K562 (cell line): ENCODE data around the gene MAP1LC3B2. TPM values are rescaled to one million over a fixed set of nuclear protein-coding genes. Genes with fewer than 3 reads are reported as not detected.

Experiments
- ATF7 ChIP-seq: fragments of 450-650 bp; IDR thresholded peaks from 2 replicates; pipeline ENCODE4 v1.7.1; 2014; ENCODE audit warnings: mild to moderate bottlenecking, moderate library complexity
- BHLHE40 ChIP-seq: IDR thresholded peaks from 2 replicates; pipeline ENCODE4 v1.6.1; 2011; ENCODE audit warnings: low read length, improper control_type of control experiment
- CBX8 ChIP-seq: fragments of 200-600 bp; sonication (generic); IDR thresholded peaks from 2 replicates; pipeline ENCODE4 v1.6.1; 2012; ENCODE audit warnings: borderline replicate concordance, mixed run types, low read depth, mild to moderate bottlenecking, moderate library complexity, mixed read lengths, low read length, control low read depth, inconsistent platforms; ENCODE audit not compliant: poor library complexity, severe bottlenecking; ENCODE audit errors: extremely low read depth
- DPF2 ChIP-seq: fragments of 450-650 bp; IDR thresholded peaks from 2 replicates; pipeline ENCODE4 v1.6.1; 2016
- JUND ChIP-seq, 2 experiments: IDR thresholded peaks; 2 replicates in 1 of 2; 3 replicates in 1 of 2; pipeline ENCODE4 v1.6.1; 2011; ENCODE audit warnings: borderline replicate concordance in 2 of 2, low read depth in 2 of 2, low read length in 2 of 2, improper control_type of control experiment in 1 of 2, missing biosample characterization in 1 of 2, missing genetic modification characterization in 1 of 2, missing genetic modification reagents in 1 of 2
- NCOA6 ChIP-seq: fragments of 450-650 bp; IDR thresholded peaks from 2 replicates; pipeline ENCODE4 v1.6.1; 2017; ENCODE audit warnings: mild to moderate bottlenecking
- PHB ChIP-seq: fragments of 250-450 bp; sonication (Bioruptor Pico); IDR thresholded peaks from 2 replicates; pipeline ENCODE4 v1.5.0; 2021
- SMARCE1 ChIP-seq: fragments of 450-650 bp; IDR thresholded peaks from 2 replicates; pipeline ENCODE4 v1.7.1; 2016; ENCODE audit warnings: mild to moderate bottlenecking
- TEAD4 ChIP-seq, 2 experiments: sonication (generic) in 1 of 2; formaldehyde crosslinking in 1 of 2; IDR thresholded peaks; 2 replicates each; pipeline versions ENCODE4 v1.6.1 to v1.8.0; 2012 to 2022; ENCODE audit warnings: borderline replicate concordance in 1 of 2, inconsistent platforms in 1 of 2, low read length in 1 of 2, mild to moderate bottlenecking in 1 of 2, missing genetic modification reagents in 1 of 2
- ZNF133 ChIP-seq: fragments of 250-450 bp; sonication (Bioruptor Pico); IDR thresholded peaks from 2 replicates; pipeline ENCODE4 v1.4.0; 2020; ENCODE audit warnings: mild to moderate bottlenecking
- polyA plus RNA-seq, 8 experiments: library from polyadenylated mRNA; depleted of rRNA in 4 of 8; stranded (reverse) in 5 of 8; unstranded in 3 of 8; fragments of >200 nt; fragmentation: Nextera tagmentation in 2 of 8; fragmentation: Illumina TruSeq in 1 of 8; extraction: Ambion mirVana in 2 of 8; extraction: Trizol in 1 of 8; gene quantifications; 2 replicates each; pipeline versions ENCODE4 v1.2.1 to v1.2.3, GENCODE V29; 2011 to 2014; ENCODE audit warnings: inconsistent platforms in 1 of 8, missing spikeins in 1 of 8
- total RNA-seq, 7 experiments: library from RNA; depleted of rRNA in 6 of 7; stranded (reverse); fragments of >200 nt in 6 of 7; fragmentation: Illumina TruSeq in 2 of 7; extraction: Trizol in 2 of 7; gene quantifications; 2 replicates each; pipeline versions ENCODE4 v1.2.1 to v1.2.3, GENCODE V29; 2011 to 2021; ENCODE audit warnings: low replicate concordance in 1 of 7
- TF ChIP-seq, protein P1 (sequence below), 2 experiments: fragments of 450-650 bp; conservative IDR thresholded peaks; 2 replicates each; pipeline ENCODE4 v1.6.1; 2017; ENCODE audit warnings: mild to moderate bottlenecking in 2 of 2, moderate library complexity in 2 of 2
- TF ChIP-seq, protein P2 (sequence below): fragments of 250-450 bp; sonication (Bioruptor Pico); IDR thresholded peaks from 2 replicates; pipeline ENCODE4 v1.8.0; 2022; ENCODE audit warnings: inconsistent platforms, mild to moderate bottlenecking, moderate library complexity, borderline replicate concordance
- TF ChIP-seq, protein P3 (sequence below): fragments of 450-650 bp; IDR thresholded peaks from 2 replicates; pipeline ENCODE4 v1.6.1; 2017; ENCODE audit warnings: antibody characterized with exemption, mild to moderate bottlenecking
- TF ChIP-seq, protein P4 (sequence below): conservative IDR thresholded peaks from 2 replicates; pipeline ENCODE4 v1.6.1; 2011; ENCODE audit warnings: low read depth, mild to moderate bottlenecking, low read length; ENCODE audit not compliant: control insufficient read depth
- TF ChIP-seq, protein P5 (sequence below): fragments of 450-650 bp; IDR thresholded peaks from 2 replicates; pipeline ENCODE4 v1.6.1; 2016; ENCODE audit warnings: low read depth, mild to moderate bottlenecking, moderate library complexity
- TF ChIP-seq, protein P6 (sequence below): fragments of 250-450 bp; sonication (Bioruptor Pico); IDR thresholded peaks from 2 replicates; pipeline ENCODE4 v1.8.0; 2022; ENCODE audit warnings: inconsistent platforms

MAP1LC3B2 gene
- total and polyA plus RNA-seq, 9 of the 15 experiments (the other 6 are each of a cell fraction or from before 2014, with no cell fraction given), result 0.53 to 2.8 (median 0.76) TPM; not detected in 2

DNA sequence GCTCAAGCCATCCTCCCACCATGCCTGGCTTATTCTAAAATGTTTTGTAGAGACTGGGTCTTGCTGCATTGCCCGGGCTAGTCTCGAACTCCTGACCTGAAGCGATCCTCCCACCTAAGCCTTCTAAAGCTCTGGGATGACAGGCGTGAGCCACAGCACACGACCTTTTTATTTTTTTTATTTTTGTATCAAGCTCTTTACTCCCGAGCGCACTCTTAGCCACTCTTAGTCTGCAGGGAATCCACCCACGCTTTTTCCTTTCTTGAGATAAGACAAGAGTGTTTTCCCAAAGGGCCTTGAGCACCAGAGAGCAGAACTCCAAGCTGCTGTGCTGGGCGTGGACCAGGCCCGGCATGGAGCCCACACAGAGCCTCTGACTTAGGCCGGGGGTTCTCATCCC lies 23.4 kb downstream of the MAP1LC3B2 start (continued):
- TF ChIP-seq, protein P1, sequence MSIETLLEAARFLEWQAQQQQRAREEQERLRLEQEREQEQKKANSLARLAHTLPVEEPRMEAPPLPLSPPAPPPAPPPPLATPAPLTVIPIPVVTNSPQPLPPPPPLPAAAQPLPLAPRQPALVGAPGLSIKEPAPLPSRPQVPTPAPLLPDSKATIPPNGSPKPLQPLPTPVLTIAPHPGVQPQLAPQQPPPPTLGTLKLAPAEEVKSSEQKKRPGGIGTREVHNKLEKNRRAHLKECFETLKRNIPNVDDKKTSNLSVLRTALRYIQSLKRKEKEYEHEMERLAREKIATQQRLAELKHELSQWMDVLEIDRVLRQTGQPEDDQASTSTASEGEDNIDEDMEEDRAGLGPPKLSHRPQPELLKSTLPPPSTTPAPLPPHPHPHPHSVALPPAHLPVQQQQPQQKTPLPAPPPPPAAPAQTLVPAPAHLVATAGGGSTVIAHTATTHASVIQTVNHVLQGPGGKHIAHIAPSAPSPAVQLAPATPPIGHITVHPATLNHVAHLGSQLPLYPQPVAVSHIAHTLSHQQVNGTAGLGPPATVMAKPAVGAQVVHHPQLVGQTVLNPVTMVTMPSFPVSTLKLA (conservative IDR thresholded peaks at IDR 0.05), result 0 out of 4 replicates have a peak, but pooled peaks of 1 of the 2 experiments have one; percentile 15
- TF ChIP-seq CBX8 (no peak), NCOA6 (no peak), ZNF133 (CRISPR knock-in tag) (no peak), BHLHE40 (peak; percentile 48), DPF2 (peak; percentile 78), ATF7 (peak; percentile 52), JUND (IDR thresholded peaks at IDR 0.05; ENCODE audit: borderline replicate concordance, low read depth, low read length) (peak; percentile 48; the same call in 1 of the 2 replicates), JUND (tag; IDR thresholded peaks at IDR 0.05; ENCODE audit: borderline replicate concordance, low read depth, low read length) (no peak; the same call in 2 of the 3 replicates), PHB (no peak), SMARCE1 (peak; percentile 72; the same call in 1 of the 2 replicates), TEAD4 (IDR thresholded peaks at IDR 0.05; ENCODE audit: low read length) (0 out of 2 replicates have a peak, but pooled peaks have one; percentile 35), TEAD4 (CRISPR knock-in tag; IDR thresholded peaks at IDR 0.05; ENCODE audit: borderline replicate concordance) (no peak)
- TF ChIP-seq, protein P2, sequence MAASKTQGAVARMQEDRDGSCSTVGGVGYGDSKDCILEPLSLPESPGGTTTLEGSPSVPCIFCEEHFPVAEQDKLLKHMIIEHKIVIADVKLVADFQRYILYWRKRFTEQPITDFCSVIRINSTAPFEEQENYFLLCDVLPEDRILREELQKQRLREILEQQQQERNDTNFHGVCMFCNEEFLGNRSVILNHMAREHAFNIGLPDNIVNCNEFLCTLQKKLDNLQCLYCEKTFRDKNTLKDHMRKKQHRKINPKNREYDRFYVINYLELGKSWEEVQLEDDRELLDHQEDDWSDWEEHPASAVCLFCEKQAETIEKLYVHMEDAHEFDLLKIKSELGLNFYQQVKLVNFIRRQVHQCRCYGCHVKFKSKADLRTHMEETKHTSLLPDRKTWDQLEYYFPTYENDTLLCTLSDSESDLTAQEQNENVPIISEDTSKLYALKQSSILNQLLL (CRISPR knock-in tag), result no peak
- TF ChIP-seq, protein P3, sequence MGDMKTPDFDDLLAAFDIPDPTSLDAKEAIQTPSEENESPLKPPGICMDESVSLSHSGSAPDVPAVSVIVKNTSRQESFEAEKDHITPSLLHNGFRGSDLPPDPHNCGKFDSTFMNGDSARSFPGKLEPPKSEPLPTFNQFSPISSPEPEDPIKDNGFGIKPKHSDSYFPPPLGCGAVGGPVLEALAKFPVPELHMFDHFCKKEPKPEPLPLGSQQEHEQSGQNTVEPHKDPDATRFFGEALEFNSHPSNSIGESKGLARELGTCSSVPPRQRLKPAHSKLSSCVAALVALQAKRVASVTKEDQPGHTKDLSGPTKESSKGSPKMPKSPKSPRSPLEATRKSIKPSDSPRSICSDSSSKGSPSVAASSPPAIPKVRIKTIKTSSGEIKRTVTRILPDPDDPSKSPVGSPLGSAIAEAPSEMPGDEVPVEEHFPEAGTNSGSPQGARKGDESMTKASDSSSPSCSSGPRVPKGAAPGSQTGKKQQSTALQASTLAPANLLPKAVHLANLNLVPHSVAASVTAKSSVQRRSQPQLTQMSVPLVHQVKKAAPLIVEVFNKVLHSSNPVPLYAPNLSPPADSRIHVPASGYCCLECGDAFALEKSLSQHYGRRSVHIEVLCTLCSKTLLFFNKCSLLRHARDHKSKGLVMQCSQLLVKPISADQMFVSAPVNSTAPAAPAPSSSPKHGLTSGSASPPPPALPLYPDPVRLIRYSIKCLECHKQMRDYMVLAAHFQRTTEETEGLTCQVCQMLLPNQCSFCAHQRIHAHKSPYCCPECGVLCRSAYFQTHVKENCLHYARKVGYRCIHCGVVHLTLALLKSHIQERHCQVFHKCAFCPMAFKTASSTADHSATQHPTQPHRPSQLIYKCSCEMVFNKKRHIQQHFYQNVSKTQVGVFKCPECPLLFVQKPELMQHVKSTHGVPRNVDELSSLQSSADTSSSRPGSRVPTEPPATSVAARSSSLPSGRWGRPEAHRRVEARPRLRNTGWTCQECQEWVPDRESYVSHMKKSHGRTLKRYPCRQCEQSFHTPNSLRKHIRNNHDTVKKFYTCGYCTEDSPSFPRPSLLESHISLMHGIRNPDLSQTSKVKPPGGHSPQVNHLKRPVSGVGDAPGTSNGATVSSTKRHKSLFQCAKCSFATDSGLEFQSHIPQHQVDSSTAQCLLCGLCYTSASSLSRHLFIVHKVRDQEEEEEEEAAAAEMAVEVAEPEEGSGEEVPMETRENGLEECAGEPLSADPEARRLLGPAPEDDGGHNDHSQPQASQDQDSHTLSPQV, result peak; percentile 42; the same call in 1 of the 2 replicates
- TF ChIP-seq, protein P4, sequence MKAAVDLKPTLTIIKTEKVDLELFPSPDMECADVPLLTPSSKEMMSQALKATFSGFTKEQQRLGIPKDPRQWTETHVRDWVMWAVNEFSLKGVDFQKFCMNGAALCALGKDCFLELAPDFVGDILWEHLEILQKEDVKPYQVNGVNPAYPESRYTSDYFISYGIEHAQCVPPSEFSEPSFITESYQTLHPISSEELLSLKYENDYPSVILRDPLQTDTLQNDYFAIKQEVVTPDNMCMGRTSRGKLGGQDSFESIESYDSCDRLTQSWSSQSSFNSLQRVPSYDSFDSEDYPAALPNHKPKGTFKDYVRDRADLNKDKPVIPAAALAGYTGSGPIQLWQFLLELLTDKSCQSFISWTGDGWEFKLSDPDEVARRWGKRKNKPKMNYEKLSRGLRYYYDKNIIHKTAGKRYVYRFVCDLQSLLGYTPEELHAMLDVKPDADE, result no peak
- TF ChIP-seq, protein P5, sequence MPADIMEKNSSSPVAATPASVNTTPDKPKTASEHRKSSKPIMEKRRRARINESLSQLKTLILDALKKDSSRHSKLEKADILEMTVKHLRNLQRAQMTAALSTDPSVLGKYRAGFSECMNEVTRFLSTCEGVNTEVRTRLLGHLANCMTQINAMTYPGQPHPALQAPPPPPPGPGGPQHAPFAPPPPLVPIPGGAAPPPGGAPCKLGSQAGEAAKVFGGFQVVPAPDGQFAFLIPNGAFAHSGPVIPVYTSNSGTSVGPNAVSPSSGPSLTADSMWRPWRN, result peak; percentile 59; the same call in 1 of the 2 replicates
- TF ChIP-seq, protein P6, sequence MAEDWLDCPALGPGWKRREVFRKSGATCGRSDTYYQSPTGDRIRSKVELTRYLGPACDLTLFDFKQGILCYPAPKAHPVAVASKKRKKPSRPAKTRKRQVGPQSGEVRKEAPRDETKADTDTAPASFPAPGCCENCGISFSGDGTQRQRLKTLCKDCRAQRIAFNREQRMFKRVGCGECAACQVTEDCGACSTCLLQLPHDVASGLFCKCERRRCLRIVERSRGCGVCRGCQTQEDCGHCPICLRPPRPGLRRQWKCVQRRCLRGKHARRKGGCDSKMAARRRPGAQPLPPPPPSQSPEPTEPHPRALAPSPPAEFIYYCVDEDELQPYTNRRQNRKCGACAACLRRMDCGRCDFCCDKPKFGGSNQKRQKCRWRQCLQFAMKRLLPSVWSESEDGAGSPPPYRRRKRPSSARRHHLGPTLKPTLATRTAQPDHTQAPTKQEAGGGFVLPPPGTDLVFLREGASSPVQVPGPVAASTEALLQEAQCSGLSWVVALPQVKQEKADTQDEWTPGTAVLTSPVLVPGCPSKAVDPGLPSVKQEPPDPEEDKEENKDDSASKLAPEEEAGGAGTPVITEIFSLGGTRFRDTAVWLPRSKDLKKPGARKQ (CRISPR knock-in tag), result no peak
